H1 (cell line): ENCODE data around the gene SNTG2.

Experiments used
- CEBPB ChIP-seq: IDR thresholded peaks from 2 replicates; pipeline ENCODE4 v1.6.1; 2012; ENCODE audit warnings: low read depth, low read length
- CHD2 ChIP-seq: IDR thresholded peaks from 2 replicates; pipeline ENCODE4 v1.6.1; 2012; ENCODE audit warnings: low read length, improper control_type of control experiment
- KDM5A ChIP-seq: fragments of 200-600 bp; IDR thresholded peaks from 2 replicates; pipeline ENCODE4 v1.7.1; 2012; ENCODE audit warnings: mild to moderate bottlenecking, low read length, inconsistent platforms, mixed read lengths
- POLR2A ChIP-seq, 2 experiments: IDR thresholded peaks; 1 replicate in 1 of 2; 2 replicates in 1 of 2; pipeline ENCODE4 v1.6.1; 2011; ENCODE audit warnings: low read depth in 2 of 2, low read length in 2 of 2, mild to moderate bottlenecking in 2 of 2; ENCODE audit errors: control extremely low read depth in 1 of 2
- RAD21 ChIP-seq, 2 experiments: IDR thresholded peaks in 1 of 2; conservative IDR thresholded peaks in 1 of 2; 2 replicates each; pipeline ENCODE4 v1.6.1; 2011; ENCODE audit warnings: low read depth in 2 of 2, low read length in 2 of 2, improper control_type of control experiment in 1 of 2, inconsistent platforms in 1 of 2, mild to moderate bottlenecking in 1 of 2, moderate library complexity in 1 of 2
- TCF12 ChIP-seq: IDR thresholded peaks from 2 replicates; pipeline ENCODE4 v1.6.1; 2011; ENCODE audit warnings: low read depth, mild to moderate bottlenecking, low read length
- YY1 ChIP-seq: IDR thresholded peaks from 2 replicates; pipeline ENCODE4 v1.6.1; 2011; ENCODE audit warnings: low read depth, mild to moderate bottlenecking, low read length
- TF ChIP-seq, protein P1 (sequence below): IDR thresholded peaks from 2 replicates; pipeline ENCODE4 v1.6.1; 2012; ENCODE audit warnings: inconsistent platforms
- TF ChIP-seq, protein P2 (sequence below), 3 experiments: IDR thresholded peaks; 1 replicate in 2 of 3; 2 replicates in 1 of 3; pipeline versions ENCODE4 v1.5.1 to v1.6.1; 2011; ENCODE audit warnings: low read length in 3 of 3, mild to moderate bottlenecking in 3 of 3, inconsistent platforms in 2 of 3, low read depth in 1 of 3, moderate library complexity in 1 of 3; ENCODE audit not compliant: insufficient read depth in 1 of 3; ENCODE audit errors: control extremely low read depth in 1 of 3

DNA sequence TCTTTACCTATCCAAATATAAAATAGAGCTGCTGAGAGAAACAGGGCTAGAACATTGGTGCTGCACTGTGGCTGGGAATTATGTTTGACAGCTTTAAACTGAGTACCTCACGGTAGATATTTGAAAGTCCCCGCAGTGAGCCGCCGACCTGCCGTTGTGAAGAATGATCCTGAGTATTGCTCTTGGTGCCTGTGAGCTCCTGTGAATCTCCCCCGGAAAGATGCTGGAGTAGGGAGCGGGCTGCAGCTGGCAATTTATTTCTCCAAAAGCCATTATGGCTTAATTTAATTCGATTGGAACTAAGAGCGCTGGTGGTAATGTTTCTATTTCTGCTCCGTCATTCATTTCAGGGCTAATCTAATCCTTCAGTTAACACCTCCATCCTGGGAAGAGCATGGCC is 333.2 kb downstream of the SNTG2 start:
- no peak for TF ChIP-seq KDM5A
- no peak for TF ChIP-seq CEBPB
- no peak for TF ChIP-seq TCF12
- TF ChIP-seq YY1: no peak
- TF ChIP-seq RAD21 (IDR thresholded peaks at IDR 0.05 in 1 of 2, conservative IDR thresholded peaks at IDR 0.05 in 1 of 2; ENCODE audit: low read depth in 2 of 2, low read length in 2 of 2): no peak
- TF ChIP-seq, protein P1, sequence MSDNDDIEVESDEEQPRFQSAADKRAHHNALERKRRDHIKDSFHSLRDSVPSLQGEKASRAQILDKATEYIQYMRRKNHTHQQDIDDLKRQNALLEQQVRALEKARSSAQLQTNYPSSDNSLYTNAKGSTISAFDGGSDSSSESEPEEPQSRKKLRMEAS: no peak
- TF ChIP-seq, protein P2, sequence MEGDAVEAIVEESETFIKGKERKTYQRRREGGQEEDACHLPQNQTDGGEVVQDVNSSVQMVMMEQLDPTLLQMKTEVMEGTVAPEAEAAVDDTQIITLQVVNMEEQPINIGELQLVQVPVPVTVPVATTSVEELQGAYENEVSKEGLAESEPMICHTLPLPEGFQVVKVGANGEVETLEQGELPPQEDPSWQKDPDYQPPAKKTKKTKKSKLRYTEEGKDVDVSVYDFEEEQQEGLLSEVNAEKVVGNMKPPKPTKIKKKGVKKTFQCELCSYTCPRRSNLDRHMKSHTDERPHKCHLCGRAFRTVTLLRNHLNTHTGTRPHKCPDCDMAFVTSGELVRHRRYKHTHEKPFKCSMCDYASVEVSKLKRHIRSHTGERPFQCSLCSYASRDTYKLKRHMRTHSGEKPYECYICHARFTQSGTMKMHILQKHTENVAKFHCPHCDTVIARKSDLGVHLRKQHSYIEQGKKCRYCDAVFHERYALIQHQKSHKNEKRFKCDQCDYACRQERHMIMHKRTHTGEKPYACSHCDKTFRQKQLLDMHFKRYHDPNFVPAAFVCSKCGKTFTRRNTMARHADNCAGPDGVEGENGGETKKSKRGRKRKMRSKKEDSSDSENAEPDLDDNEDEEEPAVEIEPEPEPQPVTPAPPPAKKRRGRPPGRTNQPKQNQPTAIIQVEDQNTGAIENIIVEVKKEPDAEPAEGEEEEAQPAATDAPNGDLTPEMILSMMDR (IDR thresholded peaks at IDR 0.05; ENCODE audit: control extremely low read depth in 1 of 3, insufficient read depth in 1 of 3, low read depth in 1 of 3, low read length in 3 of 3): no peak
- no peak for TF ChIP-seq POLR2A (IDR thresholded peaks at IDR 0.05; ENCODE audit: control extremely low read depth in 1 of 2, low read depth in 2 of 2, low read length in 2 of 2)
- no peak for TF ChIP-seq CHD2
